Gastrocnemius medialis (tissue), 4 donors: ENCODE results near the gene LMCD1.

Source experiments
- POLR2A ChIP-seq, 2 donors: fragments of 450-650 bp; IDR thresholded peaks; one replicate each; pipeline ENCODE4 v1.6.1; 2017; ENCODE audit warnings: antibody characterized with exemption in 2 of 2, mild to moderate bottlenecking in 2 of 2, moderate library complexity in 2 of 2
- TF ChIP-seq, protein P1 (sequence below), 5 experiments: fragments of 450-650 bp in 3 of 5; fragments of 200-600 bp in 2 of 5; sonication (generic) in 2 of 5; IDR thresholded peaks in 4 of 5; conservative IDR thresholded peaks in 1 of 5; 1 replicate in 4 of 5; 2 replicates in 1 of 5; pipeline ENCODE4 v1.5.1; 2016 to 2019; ENCODE audit warnings: antibody characterized with exemption in 5 of 5, mild to moderate bottlenecking in 3 of 5, moderate library complexity in 3 of 5

DNA sequence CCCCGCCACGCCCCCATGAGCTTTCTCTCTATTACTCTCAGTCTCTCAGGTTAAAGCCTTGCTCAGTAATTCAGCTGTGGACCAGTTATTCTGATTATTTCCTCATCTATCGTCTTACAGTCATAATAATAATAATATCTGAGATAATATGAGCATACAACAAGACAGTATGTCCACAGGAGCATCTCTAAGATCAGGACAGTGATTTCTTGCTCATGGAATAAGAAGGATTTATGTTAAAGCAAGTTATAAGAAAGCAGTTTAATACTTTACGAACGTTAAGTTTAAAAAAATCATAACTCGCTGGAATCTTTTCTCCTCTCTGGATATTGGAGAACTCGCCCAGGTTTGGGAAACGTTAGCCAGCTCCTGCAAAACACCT is 643 bp upstream of the LMCD1 start:
- TF ChIP-seq, protein P1, sequence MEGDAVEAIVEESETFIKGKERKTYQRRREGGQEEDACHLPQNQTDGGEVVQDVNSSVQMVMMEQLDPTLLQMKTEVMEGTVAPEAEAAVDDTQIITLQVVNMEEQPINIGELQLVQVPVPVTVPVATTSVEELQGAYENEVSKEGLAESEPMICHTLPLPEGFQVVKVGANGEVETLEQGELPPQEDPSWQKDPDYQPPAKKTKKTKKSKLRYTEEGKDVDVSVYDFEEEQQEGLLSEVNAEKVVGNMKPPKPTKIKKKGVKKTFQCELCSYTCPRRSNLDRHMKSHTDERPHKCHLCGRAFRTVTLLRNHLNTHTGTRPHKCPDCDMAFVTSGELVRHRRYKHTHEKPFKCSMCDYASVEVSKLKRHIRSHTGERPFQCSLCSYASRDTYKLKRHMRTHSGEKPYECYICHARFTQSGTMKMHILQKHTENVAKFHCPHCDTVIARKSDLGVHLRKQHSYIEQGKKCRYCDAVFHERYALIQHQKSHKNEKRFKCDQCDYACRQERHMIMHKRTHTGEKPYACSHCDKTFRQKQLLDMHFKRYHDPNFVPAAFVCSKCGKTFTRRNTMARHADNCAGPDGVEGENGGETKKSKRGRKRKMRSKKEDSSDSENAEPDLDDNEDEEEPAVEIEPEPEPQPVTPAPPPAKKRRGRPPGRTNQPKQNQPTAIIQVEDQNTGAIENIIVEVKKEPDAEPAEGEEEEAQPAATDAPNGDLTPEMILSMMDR (IDR thresholded peaks at IDR 0.05 in 4 of 5, conservative IDR thresholded peaks at IDR 0.05 in 1 of 5) = no peak
- TF ChIP-seq POLR2A (IDR thresholded peaks at IDR 0.05) = no peak
